ENCODE results near the gene ZSCAN22.
"Not testable (repeated sequence)": the region's sequence is repeated elsewhere in the genome, so short reads cannot be mapped to it uniquely, and the experiment has no call there.

Gene ZSCAN22

GRCh38 chr19:58318297-58318696, 8.5 kb upstream of the ZSCAN22 start:
- no peak for DNase-seq

- no peak for DNase-seq
These were observed 7.6 kb upstream of the ZSCAN22 start for GRCh38 chr19:58319241-58319640.

- no peak for DNase-seq
These were observed 1.3 kb upstream of the ZSCAN22 start for GRCh38 chr19:58325311-58326022.

DNA sequence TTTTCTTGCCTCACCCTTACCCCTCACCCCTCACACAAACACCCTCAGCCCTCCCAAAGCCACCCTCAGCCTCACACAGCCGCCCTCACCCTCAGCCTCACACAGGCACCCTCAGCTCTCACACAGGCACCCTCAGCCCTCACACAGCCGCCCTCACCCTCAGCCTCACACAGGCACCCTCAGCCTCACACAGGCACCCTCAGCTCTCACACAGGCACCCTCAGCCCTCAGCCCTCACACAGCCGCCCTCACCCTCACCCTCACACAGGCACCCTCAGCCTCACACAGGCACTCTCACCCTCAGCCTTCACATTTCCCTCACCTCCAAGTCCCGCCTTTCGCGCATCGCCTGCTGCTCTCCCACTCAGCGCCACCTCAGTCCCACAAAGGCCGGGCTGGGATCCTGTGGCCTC, 287 bp upstream of the ZSCAN22 start:
- no peak for DNase-seq

GRCh38 chr19:58328999-58329398, 2.2 kb downstream of the ZSCAN22 start:
- no peak for DNase-seq

DNA sequence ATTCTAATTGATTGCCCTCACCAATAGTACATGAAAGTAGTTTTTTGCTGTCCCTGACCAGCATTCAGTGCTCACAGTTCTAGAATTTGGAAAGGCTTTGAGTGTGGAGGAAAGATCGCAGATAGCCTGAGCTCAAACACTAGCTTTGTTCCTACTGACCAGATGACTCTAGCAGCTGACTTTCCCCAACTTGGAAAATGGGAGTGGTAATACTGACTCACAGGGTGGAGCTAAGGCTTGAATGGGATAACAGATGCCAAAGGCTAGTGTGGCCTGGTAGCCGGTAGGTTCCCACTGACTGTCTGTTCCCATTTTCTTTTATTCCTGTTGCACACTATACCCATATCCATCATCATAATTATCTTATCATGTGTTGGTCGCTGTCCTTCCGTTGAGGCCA, 3.7 kb downstream of the ZSCAN22 start:
- peak; percentile 9 for DNase-seq

DNA sequence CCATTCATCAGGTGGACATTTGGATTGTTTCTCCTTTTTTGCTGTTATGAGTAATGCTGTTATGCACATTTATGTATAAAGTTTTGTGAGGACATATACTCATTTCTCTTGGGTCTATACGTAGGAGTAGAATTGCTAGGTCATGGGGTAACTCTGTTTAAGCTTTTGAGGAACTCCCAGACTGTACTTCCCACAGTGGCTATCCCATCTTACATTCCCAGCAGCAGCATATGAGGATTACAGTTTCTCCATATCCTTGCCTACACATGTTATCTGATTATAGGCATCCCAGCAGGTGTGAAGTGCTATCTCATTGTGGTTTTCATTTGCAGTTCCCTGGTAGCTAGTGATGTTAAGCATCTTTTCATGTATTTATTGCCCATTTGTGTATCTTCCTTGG, 5.9 kb downstream of the ZSCAN22 start:
- no peak for DNase-seq

DNA sequence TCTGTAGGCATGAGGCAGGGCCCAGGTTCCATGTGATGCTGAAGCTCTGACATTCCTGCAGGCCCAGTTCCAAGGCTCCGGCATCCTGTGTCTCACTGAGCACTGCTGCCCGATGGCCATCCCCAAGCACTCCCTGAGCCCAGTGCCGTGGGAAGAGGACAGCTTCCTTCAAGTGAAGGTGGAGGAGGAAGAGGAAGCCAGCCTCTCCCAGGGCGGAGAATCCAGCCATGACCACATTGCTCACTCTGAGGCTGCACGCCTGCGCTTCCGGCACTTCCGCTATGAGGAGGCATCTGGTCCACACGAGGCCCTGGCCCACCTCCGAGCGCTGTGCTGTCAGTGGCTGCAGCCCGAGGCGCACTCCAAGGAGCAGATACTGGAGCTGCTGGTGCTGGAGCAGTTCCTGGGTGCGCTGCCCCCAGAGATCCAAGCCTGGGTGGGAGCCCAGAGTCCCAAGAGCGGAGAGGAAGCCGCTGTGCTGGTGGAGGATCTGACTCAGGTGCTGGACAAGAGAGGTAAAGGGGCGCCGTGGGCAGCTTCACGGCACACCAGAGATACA, 8.0 kb downstream of the ZSCAN22 start:
- DNase-seq = no peak

DNA sequence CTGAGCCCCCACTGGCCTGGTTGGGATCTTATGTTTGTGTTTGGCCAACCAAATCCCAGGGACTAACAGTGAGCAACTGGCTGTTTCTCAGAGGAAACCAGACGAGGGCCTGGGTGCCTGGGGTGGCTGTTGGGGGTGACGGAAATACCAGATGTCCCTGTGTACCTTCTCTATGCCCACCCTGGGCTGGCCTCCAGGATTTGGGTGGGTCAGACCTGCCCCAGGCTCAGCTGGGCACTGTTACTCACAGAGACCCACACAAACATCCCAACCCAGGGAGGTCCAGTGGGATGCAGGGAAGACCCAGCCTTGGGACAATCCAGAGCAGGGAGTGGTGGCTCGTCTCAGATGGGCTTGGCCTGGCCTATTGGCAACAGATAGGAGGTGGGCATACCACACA, 8.8 kb downstream of the ZSCAN22 start:
- no peak for DNase-seq

- no peak for DNase-seq
These were observed 9.4 kb downstream of the ZSCAN22 start for GRCh38 chr19:58336216-58336615.

DNA sequence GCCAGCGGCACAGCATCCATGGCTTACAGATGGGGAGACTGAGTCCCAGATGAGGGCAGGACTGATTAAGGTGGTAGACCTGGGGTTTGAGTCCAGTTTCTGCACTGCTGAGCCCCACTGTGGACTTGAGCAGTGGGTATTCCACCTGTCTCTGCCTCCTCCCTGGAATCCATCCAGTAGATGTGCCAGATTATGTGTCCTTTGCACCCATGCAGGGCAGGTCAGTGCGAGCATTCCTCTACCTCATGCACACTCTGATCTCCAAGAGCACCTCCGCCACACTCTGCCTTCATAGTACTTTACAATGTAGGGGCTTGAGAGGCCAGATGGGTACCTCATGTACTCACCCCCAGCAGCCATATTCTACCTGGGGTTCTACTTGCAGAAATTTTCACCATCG, 10.0 kb downstream of the ZSCAN22 start:
- no peak for DNase-seq

- DNase-seq = no peak
These were observed 11.5 kb downstream of the ZSCAN22 start for GRCh38 chr19:58338336-58338735.

- no peak for DNase-seq
These were observed 12.2 kb downstream of the ZSCAN22 start for GRCh38 chr19:58338825-58339558.

DNA sequence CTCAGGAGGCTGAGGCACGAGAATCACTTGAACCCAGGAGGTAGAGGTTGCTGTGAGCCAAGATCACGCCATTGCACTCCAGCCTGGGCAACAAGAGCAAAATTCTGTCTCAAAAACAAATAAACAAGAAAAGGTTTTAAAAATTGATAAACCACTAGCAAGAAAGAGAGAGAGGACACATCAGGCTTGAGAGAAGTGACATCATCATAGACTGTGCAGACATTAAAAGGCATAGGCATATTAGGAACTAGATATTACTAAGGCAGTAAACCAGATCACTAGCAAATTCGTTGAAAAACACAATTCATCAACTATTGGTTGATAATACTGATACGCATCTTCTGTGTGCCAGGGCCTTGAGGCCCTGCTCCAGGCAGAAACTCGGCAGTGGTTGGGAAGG, 18.8 kb downstream of the ZSCAN22 start:
- DNase-seq = no peak

GRCh38 chr19:58346961-58347929, 20.5 kb downstream of the ZSCAN22 start:
- peak; percentile 75 for DNase-seq

GRCh38 chr19:58348080-58348479, 21.3 kb downstream of the ZSCAN22 start:
- not testable (repeated sequence) for DNase-seq

- no peak for DNase-seq
These were observed 22.8 kb downstream of the ZSCAN22 start for GRCh38 chr19:58349590-58349989.

DNA sequence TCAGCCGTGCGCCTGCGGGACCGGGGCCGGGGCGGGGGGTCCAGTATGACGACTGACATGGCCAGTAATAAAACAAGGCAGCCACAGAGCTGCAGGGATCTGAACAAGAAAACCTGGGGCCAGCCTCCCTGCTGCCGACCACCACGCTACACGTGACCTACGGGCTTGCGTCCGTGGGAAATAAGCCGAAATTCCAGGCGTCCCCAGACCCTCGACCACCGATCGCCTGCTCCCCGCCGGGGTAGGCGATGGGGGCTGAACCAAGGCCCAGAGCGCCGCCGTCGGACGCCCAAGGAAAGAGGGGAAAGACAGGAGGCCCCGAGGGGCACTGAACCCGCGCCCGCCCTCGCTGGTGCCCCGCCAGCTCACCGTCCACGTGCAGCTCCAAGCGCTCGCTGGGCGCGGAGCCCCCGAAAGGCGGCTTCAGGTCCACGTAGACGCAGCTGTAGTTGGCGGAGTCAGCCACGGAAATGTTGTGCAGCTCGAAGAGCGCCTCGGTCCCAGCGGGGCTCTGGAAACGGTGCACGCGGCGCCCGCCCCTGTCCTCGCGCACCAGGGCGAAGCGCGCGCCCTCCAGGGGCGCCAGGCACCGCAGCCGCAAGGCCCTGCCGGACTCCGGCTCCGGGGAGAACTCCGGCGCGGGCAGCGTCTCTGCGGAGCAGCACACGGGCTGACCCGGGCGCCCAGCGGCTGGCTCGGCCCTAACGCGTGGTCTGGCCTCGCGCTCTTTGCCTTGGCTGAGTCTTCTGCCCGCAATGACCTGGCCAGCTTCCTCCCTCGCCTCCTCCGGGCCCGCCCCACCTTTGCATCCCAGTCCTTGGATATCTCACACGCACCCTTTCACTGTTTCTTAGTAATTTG, 23.4 kb downstream of the ZSCAN22 start:
- no peak for DNase-seq

DNA sequence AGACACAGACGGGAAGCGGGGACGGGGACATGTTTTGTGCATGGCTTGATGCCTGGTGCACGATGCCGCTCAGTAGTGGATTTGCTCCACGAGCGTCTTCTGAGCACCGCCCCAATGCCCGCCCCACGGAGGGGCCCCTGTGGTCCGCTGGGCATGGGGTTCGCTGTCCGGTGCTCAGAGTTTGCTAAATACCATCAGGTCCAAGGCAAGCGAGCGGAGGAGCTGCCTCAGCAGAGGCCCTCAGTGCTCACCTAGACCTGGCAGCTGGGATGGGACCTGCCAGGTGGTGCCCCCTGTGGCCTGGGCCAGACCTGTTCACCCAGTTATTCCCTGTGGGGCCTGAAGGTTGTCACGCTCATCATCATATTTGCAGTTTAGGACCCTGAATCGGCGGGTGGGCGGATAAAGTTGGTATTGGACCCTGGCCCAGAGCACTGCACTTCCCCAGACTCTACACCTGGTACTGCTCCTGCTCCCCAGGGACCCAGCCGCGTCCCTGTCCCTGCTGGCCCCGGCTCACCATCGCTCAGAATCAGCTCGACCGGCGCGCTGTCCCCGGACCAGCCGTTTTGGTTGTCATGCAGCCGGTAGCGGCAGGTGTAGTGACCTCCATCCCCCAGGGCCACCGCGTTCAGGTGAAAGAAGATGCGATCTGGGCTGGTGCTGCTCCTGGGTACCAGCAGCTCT, 24.2 kb downstream of the ZSCAN22 start:
- DNase-seq = no peak

DNA sequence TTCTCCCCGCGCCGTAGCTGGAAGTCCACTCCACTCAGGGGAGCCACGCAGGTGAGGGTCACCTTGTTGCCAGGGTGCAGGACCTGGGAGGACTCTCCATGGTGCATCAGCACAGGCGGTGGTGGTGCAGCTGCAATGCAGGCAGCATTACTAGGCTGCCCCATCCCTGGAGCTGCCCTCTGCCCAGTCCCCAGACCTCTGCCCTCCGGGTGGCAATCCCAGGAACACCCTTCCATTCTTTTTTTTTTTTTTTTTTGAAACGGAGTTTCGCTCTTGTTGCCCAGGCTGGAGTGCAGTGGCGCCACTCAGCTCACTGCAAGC, 24.7 kb downstream of the ZSCAN22 start:
- no peak for DNase-seq
